Activated naive CD8-positive, alpha-beta T cell treated with anti-CD3 and anti-CD28 coated beads, Interleukin-2, amount 50 U/mL, for 24 hours (primary cell): Measurements from ENCODE around the gene ENPEP.

ENCODE experiments used
- ATAC-seq: fragments of 150-1000 bp; cut with Tn5 transposase; one replicate; pipeline ENCODE4 v1.10.0; 2021
- DNase-seq: peaks from one replicate; pipeline ENCODE4 v3.0.0; 2021
- H3K27ac Mint-ChIP-seq: one replicate; pipeline ENCODE4 v1.8.0; 2021; ENCODE audit warnings: mild to moderate bottlenecking, mixed read lengths
- H3K27me3 Mint-ChIP-seq: one replicate; pipeline ENCODE4 v1.8.0; 2021; ENCODE audit warnings: mixed read lengths
- H3K36me3 Mint-ChIP-seq: one replicate; pipeline ENCODE4 v1.8.0; 2021; ENCODE audit warnings: low read depth, mixed read lengths
- H3K4me1 Mint-ChIP-seq: one replicate; pipeline ENCODE4 v1.8.0; 2021; ENCODE audit warnings: mixed read lengths
- H3K4me3 Mint-ChIP-seq: one replicate; pipeline ENCODE4 v1.8.0; 2021; ENCODE audit warnings: mild to moderate bottlenecking, moderate library complexity, mixed read lengths
- H3K9me3 Mint-ChIP-seq: one replicate; pipeline ENCODE4 v1.8.0; 2021; ENCODE audit warnings: mixed read lengths

Gene ENPEP

GRCh38 chr4:110501826-110502225 is 25.9 kb downstream of the ENPEP start:
- H3K27me3 Mint-ChIP-seq, result peaks cover 9% of the 10 kb centered on the region
- H3K27ac Mint-ChIP-seq, result no peak overlapping the region
- no peaks in the 10 kb centered on the region for H3K4me1 Mint-ChIP-seq
- DNase-seq, result no peak
- ATAC-seq, result no peak
- no peak overlapping the region for H3K4me3 Mint-ChIP-seq
- H3K9me3 Mint-ChIP-seq, result no peaks in the 10 kb centered on the region
- no peaks in the 10 kb centered on the region for H3K36me3 Mint-ChIP-seq

- Mint-ChIP-seq H3K27ac (no peak overlapping the region), H3K36me3 (no peaks in the 10 kb centered on the region), H3K4me3 (no peak overlapping the region), H3K4me1 (no peaks in the 10 kb centered on the region), H3K9me3 (no peaks in the 10 kb centered on the region), H3K27me3 (peaks cover 7% of the 10 kb centered on the region)
- no peak for ATAC-seq
- DNase-seq, result no peak
Observed at GRCh38 chr4:110503270-110504083, 27.5 kb downstream of the ENPEP start.

GRCh38 chr4:110504084-110504435 is 28.1 kb downstream of the ENPEP start:
- Mint-ChIP-seq H3K36me3 (no peaks in the 10 kb centered on the region), H3K4me1 (no peaks in the 10 kb centered on the region), H3K27ac (no peak overlapping the region), H3K4me3 (no peak overlapping the region), H3K27me3 (peaks cover 7% of the 10 kb centered on the region), H3K9me3 (no peaks in the 10 kb centered on the region)
- ATAC-seq (no peak), DNase-seq (no peak)

- no peaks in the 10 kb centered on the region for H3K36me3 Mint-ChIP-seq
- no peaks in the 10 kb centered on the region for H3K4me1 Mint-ChIP-seq
- no peak overlapping the region for H3K4me3 Mint-ChIP-seq
- no peak overlapping the region for H3K27ac Mint-ChIP-seq
- no peak for DNase-seq
- H3K9me3 Mint-ChIP-seq, result no peaks in the 10 kb centered on the region
- ATAC-seq, result no peak
- H3K27me3 Mint-ChIP-seq, result peaks cover 4% of the 10 kb centered on the region
Observed at GRCh38 chr4:110505440-110505839, 29.5 kb downstream of the ENPEP start.

- H3K9me3 Mint-ChIP-seq, result no peaks in the 10 kb centered on the region
- no peaks in the 10 kb centered on the region for H3K36me3 Mint-ChIP-seq
Observed at GRCh38 chr4:110508827-110509710, 33.1 kb downstream of the ENPEP start.

GRCh38 chr4:110510277-110510676 is 34.3 kb downstream of the ENPEP start:
- Mint-ChIP-seq H3K27ac (no peak overlapping the region), H3K4me3 (no peak overlapping the region), H3K36me3 (no peaks in the 10 kb centered on the region), H3K4me1 (peaks cover 2% of the 10 kb centered on the region), H3K9me3 (no peaks in the 10 kb centered on the region), H3K27me3 (no peaks in the 10 kb centered on the region)
- ATAC-seq (peak; percentile 10), DNase-seq (no peak)

More at GRCh38 chr4:110508827-110509710, 33.1 kb downstream of the ENPEP start:
- H3K27ac Mint-ChIP-seq, result no peak overlapping the region
- no peak for DNase-seq
- no peak overlapping the region for H3K4me3 Mint-ChIP-seq
- H3K27me3 Mint-ChIP-seq, result no peaks in the 10 kb centered on the region
- no peaks in the 10 kb centered on the region for H3K4me1 Mint-ChIP-seq
- ATAC-seq, result no peak

- no peak overlapping the region for H3K4me3 Mint-ChIP-seq
- ATAC-seq (no peak), DNase-seq (no peak)
- H3K4me1 Mint-ChIP-seq, result peaks cover 9% of the 10 kb centered on the region
- H3K36me3 Mint-ChIP-seq, result no peaks in the 10 kb centered on the region
- no peaks in the 10 kb centered on the region for H3K9me3 Mint-ChIP-seq
- H3K27ac Mint-ChIP-seq, result no peak overlapping the region
- H3K27me3 Mint-ChIP-seq, result no peaks in the 10 kb centered on the region
Observed at GRCh38 chr4:110510955-110511544, 35.1 kb downstream of the ENPEP start.

GRCh38 chr4:110512901-110513300 is 36.9 kb downstream of the ENPEP start:
- H3K27ac Mint-ChIP-seq, result no peak overlapping the region
- no peak for ATAC-seq
- peaks cover 13% of the 10 kb centered on the region for H3K4me1 Mint-ChIP-seq
- H3K27me3 Mint-ChIP-seq, result no peaks in the 10 kb centered on the region
- H3K4me3 Mint-ChIP-seq, result no peak overlapping the region
- H3K36me3 Mint-ChIP-seq, result no peaks in the 10 kb centered on the region
- no peak for DNase-seq
- no peaks in the 10 kb centered on the region for H3K9me3 Mint-ChIP-seq

- Mint-ChIP-seq H3K4me3 (no peak overlapping the region), H3K9me3 (no peaks in the 10 kb centered on the region), H3K36me3 (no peaks in the 10 kb centered on the region), H3K4me1 (peaks cover 13% of the 10 kb centered on the region), H3K27me3 (peaks cover 4% of the 10 kb centered on the region), H3K27ac (no peak overlapping the region)
- no peak for DNase-seq
- ATAC-seq, result no peak
Observed at GRCh38 chr4:110514889-110515479, 39.0 kb downstream of the ENPEP start.

GRCh38 chr4:110515676-110516075 is 39.7 kb downstream of the ENPEP start:
- peak; percentile 27 for ATAC-seq

GRCh38 chr4:110516106-110516922 is 40.4 kb downstream of the ENPEP start:
- Mint-ChIP-seq H3K36me3 (no peaks in the 10 kb centered on the region), H3K9me3 (no peaks in the 10 kb centered on the region), H3K4me1 (peaks cover 13% of the 10 kb centered on the region), H3K27ac (no peak overlapping the region), H3K4me3 (peak overlapping the region; percentile 88), H3K27me3 (peaks cover 11% of the 10 kb centered on the region)
- ATAC-seq (peak; percentile 90), DNase-seq (peak; percentile 77)

More at GRCh38 chr4:110515676-110516075, 39.7 kb downstream of the ENPEP start:
- Mint-ChIP-seq H3K36me3 (no peaks in the 10 kb centered on the region), H3K4me1 (peaks cover 13% of the 10 kb centered on the region), H3K27ac (peak overlapping the region; percentile 32), H3K4me3 (peak overlapping the region; percentile 88), H3K27me3 (peaks cover 9% of the 10 kb centered on the region), H3K9me3 (no peaks in the 10 kb centered on the region)
- no peak for DNase-seq

- H3K4me1 Mint-ChIP-seq, result peaks cover 13% of the 10 kb centered on the region
- H3K27me3 Mint-ChIP-seq, result peaks cover 21% of the 10 kb centered on the region
- no peak for ATAC-seq
- no peaks in the 10 kb centered on the region for H3K9me3 Mint-ChIP-seq
- H3K36me3 Mint-ChIP-seq, result no peaks in the 10 kb centered on the region
- H3K27ac Mint-ChIP-seq, result no peak overlapping the region
- no peak overlapping the region for H3K4me3 Mint-ChIP-seq
- peak; percentile 11 for DNase-seq
Observed at GRCh38 chr4:110518889-110519490, 43.0 kb downstream of the ENPEP start.

- H3K4me1 Mint-ChIP-seq, result peaks cover 5% of the 10 kb centered on the region
- H3K36me3 Mint-ChIP-seq, result no peaks in the 10 kb centered on the region
- H3K27ac Mint-ChIP-seq, result no peak overlapping the region
- no peak overlapping the region for H3K4me3 Mint-ChIP-seq
- peaks cover 25% of the 10 kb centered on the region for H3K27me3 Mint-ChIP-seq
- DNase-seq, result no peak
- no peak for ATAC-seq
- H3K9me3 Mint-ChIP-seq, result no peaks in the 10 kb centered on the region
Observed at GRCh38 chr4:110520886-110521285, 44.9 kb downstream of the ENPEP start.
